Thyroid gland (tissue), 4 donors: ENCODE measurements around the gene TIAM1.

Experiments used
- POLR2A ChIP-seq, 2 donors: fragments of 450-650 bp; IDR thresholded peaks; one replicate each; pipeline ENCODE4 v1.6.1; 2017; ENCODE audit warnings: antibody characterized with exemption in 2 of 2, mild to moderate bottlenecking in 2 of 2, moderate library complexity in 1 of 2
- TF ChIP-seq, protein P1 (sequence below), 6 experiments: fragments of 200-600 bp in 3 of 6; fragments of 450-650 bp in 3 of 6; sonication (generic) in 3 of 6; IDR thresholded peaks; one replicate each; pipeline ENCODE4 v1.5.1; 2016 to 2019; ENCODE audit warnings: antibody characterized with exemption in 6 of 6, mild to moderate bottlenecking in 2 of 6, inconsistent platforms in 1 of 6, moderate library complexity in 1 of 6

DNA sequence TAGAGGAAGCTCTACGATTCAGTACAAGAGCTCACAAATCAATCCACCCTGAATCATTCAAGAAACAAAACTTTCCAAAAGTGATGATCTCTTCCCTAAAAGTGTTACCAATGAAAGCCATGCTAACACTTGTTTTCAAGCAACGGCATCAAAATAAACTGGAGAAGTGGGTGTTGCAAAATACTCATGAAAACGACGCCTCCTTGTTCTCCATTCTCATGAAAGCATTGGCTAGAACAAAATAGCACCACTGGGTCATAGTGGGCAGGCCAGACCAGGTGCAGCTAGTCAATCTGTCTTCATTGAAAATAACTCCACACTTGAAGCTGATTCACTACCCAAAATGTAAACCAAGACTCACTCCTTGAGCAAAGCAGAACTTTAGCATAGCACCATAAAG is 4.3 kb downstream of the TIAM1 start:
- TF ChIP-seq, protein P1, sequence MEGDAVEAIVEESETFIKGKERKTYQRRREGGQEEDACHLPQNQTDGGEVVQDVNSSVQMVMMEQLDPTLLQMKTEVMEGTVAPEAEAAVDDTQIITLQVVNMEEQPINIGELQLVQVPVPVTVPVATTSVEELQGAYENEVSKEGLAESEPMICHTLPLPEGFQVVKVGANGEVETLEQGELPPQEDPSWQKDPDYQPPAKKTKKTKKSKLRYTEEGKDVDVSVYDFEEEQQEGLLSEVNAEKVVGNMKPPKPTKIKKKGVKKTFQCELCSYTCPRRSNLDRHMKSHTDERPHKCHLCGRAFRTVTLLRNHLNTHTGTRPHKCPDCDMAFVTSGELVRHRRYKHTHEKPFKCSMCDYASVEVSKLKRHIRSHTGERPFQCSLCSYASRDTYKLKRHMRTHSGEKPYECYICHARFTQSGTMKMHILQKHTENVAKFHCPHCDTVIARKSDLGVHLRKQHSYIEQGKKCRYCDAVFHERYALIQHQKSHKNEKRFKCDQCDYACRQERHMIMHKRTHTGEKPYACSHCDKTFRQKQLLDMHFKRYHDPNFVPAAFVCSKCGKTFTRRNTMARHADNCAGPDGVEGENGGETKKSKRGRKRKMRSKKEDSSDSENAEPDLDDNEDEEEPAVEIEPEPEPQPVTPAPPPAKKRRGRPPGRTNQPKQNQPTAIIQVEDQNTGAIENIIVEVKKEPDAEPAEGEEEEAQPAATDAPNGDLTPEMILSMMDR (IDR thresholded peaks at IDR 0.05) = no peak
- TF ChIP-seq POLR2A (IDR thresholded peaks at IDR 0.05) = no peak
